Sigmoid colon (tissue), 4 donors: ENCODE measurements around the gene TRIM65.

Experiments used
- CTCF ChIP-seq, 4 experiments: fragments of 450-650 bp in 3 of 4; fragments of 200-600 bp in 1 of 4; IDR thresholded peaks; one replicate each; pipeline ENCODE4 v1.5.1; 2016 to 2019; ENCODE audit warnings: antibody characterized with exemption in 4 of 4, mild to moderate bottlenecking in 3 of 4, moderate library complexity in 2 of 4
- EP300 ChIP-seq, 4 donors: sonication (generic); formaldehyde crosslinking; IDR thresholded peaks; one replicate each; pipeline ENCODE4 v1.6.1; 2017; ENCODE audit warnings: antibody characterized with exemption in 4 of 4
- POLR2A ChIP-seq, 2 donors: fragments of 450-650 bp; IDR thresholded peaks; one replicate each; pipeline ENCODE4 v1.6.1; 2016; ENCODE audit warnings: antibody characterized with exemption in 2 of 2, mild to moderate bottlenecking in 2 of 2, moderate library complexity in 2 of 2
- POLR2AphosphoS5 ChIP-seq, 4 donors: sonication (generic); formaldehyde crosslinking; IDR thresholded peaks; one replicate each; pipeline ENCODE4 v1.6.1; 2017; ENCODE audit warnings: antibody characterized with exemption in 4 of 4

GRCh38 chr17:75941442-75941819 lies 44.7 kb upstream of the TRIM65 start:
- TF ChIP-seq POLR2A (IDR thresholded peaks at IDR 0.05) (no peak), CTCF (IDR thresholded peaks at IDR 0.05) (no peak), POLR2AphosphoS5 (IDR thresholded peaks at IDR 0.05) (no peak), EP300 (IDR thresholded peaks at IDR 0.05) (no peak)
